Omental fat pad (tissue), 4 donors: ENCODE results near the gene PLCD4. TPM values are rescaled to one million over a fixed set of nuclear protein-coding genes. Genes with fewer than 3 reads are reported as not detected.

Experiments used
- ATAC-seq: fragments of 150-250 bp; one replicate; pipeline ENCODE4 v1.9.1; 2016; ENCODE audit warnings: mild to moderate bottlenecking, moderate library complexity; ENCODE audit not compliant: low FRiP score
- DNase-seq: peaks from one replicate; pipeline ENCODE4 v3.0.0-alpha.2; 2019; ENCODE audit warnings: low spot score
- total RNA-seq, 4 donors: library from RNA; depleted of rRNA; stranded (reverse); fragments of >200 nt; gene quantifications; one replicate each; pipeline ENCODE4 v1.1.0, GENCODE V29; 2016
- TF ChIP-seq, protein P1 (sequence below), 3 donors: fragments of 450-650 bp; IDR thresholded peaks; one replicate each; pipeline ENCODE4 v1.5.1; 2016 to 2017; ENCODE audit warnings: antibody characterized with exemption in 3 of 3, mild to moderate bottlenecking in 3 of 3, moderate library complexity in 2 of 3

PLCD4 gene
- total RNA-seq, 4 donors from 2014 or later: 0.56 to 2.9 (median 2.0) TPM

DNA sequence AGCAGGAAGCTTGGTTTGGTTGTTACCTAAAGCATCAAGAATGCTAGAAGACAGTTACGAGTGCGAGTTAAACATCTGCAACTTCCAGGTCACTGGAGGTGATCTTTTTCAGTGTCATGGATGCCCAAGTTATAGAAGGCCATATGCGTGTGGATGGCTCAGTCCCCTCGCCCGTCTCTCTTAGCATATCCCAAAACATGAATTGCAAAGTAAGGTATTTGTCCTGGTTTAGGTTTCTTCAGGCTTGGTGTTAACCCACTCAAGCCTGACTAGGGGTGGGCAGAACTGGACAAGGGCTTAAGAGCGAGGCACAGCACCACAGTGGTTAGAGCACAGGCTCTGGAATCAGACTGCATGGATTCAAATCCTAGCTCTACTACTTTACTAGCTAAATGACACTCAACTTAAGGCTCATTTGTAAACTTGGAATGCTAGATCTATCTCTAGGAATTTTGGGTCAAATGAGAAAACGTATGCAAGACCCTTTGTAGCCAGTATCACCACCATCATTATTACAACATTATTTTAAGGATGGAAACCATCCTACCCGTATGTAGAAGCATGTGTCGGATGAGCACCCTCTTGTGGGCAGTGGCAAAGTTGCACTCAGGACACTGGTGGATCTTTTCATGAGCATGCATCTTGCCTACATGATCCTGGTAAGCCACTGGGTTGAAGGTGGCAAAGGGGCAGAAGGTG, 40.5 kb downstream of the PLCD4 start:
- ATAC-seq (no peak), DNase-seq (no peak)
- TF ChIP-seq, protein P1, sequence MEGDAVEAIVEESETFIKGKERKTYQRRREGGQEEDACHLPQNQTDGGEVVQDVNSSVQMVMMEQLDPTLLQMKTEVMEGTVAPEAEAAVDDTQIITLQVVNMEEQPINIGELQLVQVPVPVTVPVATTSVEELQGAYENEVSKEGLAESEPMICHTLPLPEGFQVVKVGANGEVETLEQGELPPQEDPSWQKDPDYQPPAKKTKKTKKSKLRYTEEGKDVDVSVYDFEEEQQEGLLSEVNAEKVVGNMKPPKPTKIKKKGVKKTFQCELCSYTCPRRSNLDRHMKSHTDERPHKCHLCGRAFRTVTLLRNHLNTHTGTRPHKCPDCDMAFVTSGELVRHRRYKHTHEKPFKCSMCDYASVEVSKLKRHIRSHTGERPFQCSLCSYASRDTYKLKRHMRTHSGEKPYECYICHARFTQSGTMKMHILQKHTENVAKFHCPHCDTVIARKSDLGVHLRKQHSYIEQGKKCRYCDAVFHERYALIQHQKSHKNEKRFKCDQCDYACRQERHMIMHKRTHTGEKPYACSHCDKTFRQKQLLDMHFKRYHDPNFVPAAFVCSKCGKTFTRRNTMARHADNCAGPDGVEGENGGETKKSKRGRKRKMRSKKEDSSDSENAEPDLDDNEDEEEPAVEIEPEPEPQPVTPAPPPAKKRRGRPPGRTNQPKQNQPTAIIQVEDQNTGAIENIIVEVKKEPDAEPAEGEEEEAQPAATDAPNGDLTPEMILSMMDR (IDR thresholded peaks at IDR 0.05): peak in 2 of 3 donors; percentile 14 to 53

GRCh38 chr2:218648787-218649100, 41.0 kb downstream of the PLCD4 start:
- TF ChIP-seq, protein P1 (IDR thresholded peaks at IDR 0.05): no peak
- no peak for ATAC-seq
- DNase-seq: no peak

- no peak for DNase-seq
- TF ChIP-seq, protein P1 (IDR thresholded peaks at IDR 0.05): no peak
- no peak for ATAC-seq
Measured at GRCh38 chr2:218655751-218656150, 48.1 kb downstream of the PLCD4 start.

DNA sequence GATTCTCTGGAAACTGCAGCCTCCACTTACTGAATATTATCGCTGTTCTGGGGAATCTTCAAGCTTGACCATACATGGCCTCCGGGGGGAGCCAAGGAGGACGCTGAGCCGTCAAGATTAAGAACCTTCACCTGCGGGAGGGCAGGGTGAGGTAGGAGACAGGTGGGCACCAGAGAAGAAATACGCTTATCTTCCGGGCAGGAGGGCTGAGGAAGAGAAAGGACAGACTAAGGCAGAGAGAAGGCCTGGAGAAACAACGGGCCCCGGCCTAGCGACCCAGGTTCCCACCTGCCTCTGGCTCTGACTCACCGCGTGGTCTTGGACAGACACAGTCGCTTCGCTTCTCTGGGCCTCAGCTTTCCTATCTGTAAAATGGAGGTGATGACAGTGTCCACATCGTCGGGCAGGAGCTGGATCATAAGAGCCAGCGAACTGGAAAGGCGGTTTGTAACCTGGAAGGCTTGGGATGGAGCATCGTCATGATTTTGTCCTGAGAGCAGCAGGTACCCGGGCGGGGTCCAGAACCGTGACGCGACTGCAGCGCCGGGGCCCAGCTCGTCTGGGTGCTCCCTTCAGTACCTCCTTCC, 51.1 kb downstream of the PLCD4 start:
- DNase-seq (no peak), ATAC-seq (peak; percentile 25)
- TF ChIP-seq, protein P1 (IDR thresholded peaks at IDR 0.05): no peak

GRCh38 chr2:218659258-218659987, 51.7 kb downstream of the PLCD4 start, which contains the start of the genes BCS1L and ZNF142:
BCS1L (plus strand) TSS chr2:218659683; CDS start chr2:218660988, 1,305 bp downstream.
ZNF142 (minus strand) TSS chr2:218659623; CDS start chr2:218656429, 3,194 bp downstream.
- DNase-seq (peak; percentile 80), ATAC-seq (peak; percentile 97)
- TF ChIP-seq, protein P1 (IDR thresholded peaks at IDR 0.05): no peak

- ATAC-seq: no peak
- no peak for DNase-seq
- TF ChIP-seq, protein P1 (IDR thresholded peaks at IDR 0.05): no peak
Measured at GRCh38 chr2:218659988-218660358, 52.3 kb downstream of the PLCD4 start.
